ENCODE data around the gene KAT2A. TPM values are rescaled to one million over a fixed set of nuclear protein-coding genes. Genes with fewer than 3 reads are reported as not detected.

The KAT2A gene
- total RNA-seq, 1 donor from 2014 or later, result 45.3 TPM

DNA sequence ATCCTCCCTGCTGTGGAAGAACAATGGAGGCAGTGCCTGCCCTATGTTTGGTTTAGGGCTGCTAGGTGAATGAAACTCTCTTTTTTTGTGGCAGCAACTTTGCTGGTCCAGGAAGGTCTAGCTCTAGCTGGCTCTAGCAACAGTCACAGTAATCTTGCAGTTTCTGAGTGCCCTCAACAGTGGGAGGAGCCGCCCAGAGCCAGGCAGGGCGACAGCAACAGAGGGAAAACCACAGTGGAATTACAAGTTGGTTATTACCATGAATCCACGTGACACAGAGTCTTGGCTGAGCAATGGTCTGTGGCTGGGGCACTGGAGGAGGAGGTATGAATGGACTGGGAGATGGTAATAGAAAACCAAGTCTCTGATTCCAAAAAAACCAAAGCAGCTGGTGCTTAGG, 11.8 kb upstream of the KAT2A start:
- H3K27ac ChIP-seq, result peak overlapping the region; percentile 80
- ATAC-seq, result peak; percentile 86
- no peak for TF ChIP-seq CTCF (IDR thresholded peaks at IDR 0.05)
- peaks cover 33% of the 10 kb centered on the region for H3K36me3 ChIP-seq
- no peaks in the 10 kb centered on the region for H3K27me3 ChIP-seq
- DNase-seq, result peak; percentile 89
- H3K4me1 ChIP-seq, result peaks cover 87% of the 10 kb centered on the region
- H3K9me3 ChIP-seq, result no peaks in the 10 kb centered on the region
- H3K4me3 ChIP-seq, result no peak overlapping the region
- intact Hi-C loops (cut with DNase I), result no loop called here

DNA sequence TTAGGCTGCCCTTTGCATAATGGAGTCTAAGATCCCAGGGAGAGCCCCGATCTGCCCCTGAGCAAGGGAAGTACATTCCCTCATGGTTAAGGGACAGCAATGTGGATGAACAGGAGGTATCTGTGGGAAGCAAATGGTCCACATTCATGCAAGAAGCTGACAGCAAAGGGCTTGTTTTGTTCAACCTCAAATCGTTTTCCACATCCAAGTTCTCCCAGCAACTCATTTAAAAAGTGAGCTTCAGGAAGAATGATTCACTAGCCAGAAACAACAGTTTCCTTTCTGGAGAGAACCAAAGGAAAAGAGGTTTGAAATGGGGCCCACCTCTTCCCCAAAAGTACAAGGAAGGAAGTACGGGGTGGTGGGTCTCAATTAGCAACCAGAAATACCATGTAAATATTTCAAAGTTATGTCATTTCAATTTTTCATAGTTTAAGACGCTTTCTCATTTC, 10.8 kb upstream of the KAT2A start:
- peak overlapping the region; percentile 80 for H3K27ac ChIP-seq
- intact Hi-C loops (cut with DNase I), result no loop called here
- no peak overlapping the region for H3K4me3 ChIP-seq
- H3K9me3 ChIP-seq, result no peaks in the 10 kb centered on the region
- H3K4me1 ChIP-seq, result peaks cover 81% of the 10 kb centered on the region
- no peaks in the 10 kb centered on the region for H3K27me3 ChIP-seq
- TF ChIP-seq CTCF (IDR thresholded peaks at IDR 0.05), result no peak
- ATAC-seq (no peak), DNase-seq (no peak)
- peaks cover 42% of the 10 kb centered on the region for H3K36me3 ChIP-seq

- intact Hi-C loops (cut with DNase I), result no loop called here
- H3K27ac ChIP-seq, result peak overlapping the region; percentile 80
- ATAC-seq (no peak), DNase-seq (no peak)
- peaks cover 73% of the 10 kb centered on the region for H3K4me1 ChIP-seq
- H3K4me3 ChIP-seq, result no peak overlapping the region
- H3K36me3 ChIP-seq, result peaks cover 50% of the 10 kb centered on the region
- H3K27me3 ChIP-seq, result no peaks in the 10 kb centered on the region
- no peaks in the 10 kb centered on the region for H3K9me3 ChIP-seq
- TF ChIP-seq CTCF (IDR thresholded peaks at IDR 0.05), result no peak
Observed at GRCh38 chr17:42131232-42131631, 10.1 kb upstream of the KAT2A start.

DNA sequence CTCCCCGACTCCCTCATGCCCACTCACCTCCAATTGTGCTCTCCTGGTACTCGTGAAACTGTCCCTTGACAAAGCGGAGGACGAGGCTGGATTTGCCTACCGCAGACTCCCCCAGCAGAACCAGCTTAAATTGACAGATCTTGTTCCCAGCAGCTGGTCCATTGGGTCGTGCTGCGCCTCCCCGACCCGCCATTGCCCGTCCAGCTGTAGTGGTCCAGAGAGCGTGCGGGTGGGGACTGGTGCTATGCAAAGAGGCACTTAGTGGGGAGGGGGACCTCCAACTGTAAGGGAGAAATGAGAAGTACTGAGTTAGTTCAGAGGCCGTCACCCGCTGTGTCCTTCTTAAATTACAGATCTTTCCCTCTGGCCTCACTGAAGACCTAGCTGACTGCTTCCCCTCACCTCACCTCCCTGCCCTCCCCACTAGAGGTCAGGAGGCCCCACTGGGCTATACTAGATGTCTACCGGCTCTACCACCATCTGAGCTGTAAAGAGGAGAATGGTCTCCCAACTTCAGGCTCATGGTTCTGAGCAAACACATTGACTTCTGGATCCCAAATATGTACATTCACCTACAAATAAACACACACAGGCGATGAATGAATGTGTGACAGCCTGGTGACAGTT, 9.3 kb upstream of the KAT2A start:
- no peak for ATAC-seq
- Histone ChIP-seq H3K9me3 (no peaks in the 10 kb centered on the region), H3K27me3 (no peaks in the 10 kb centered on the region), H3K4me3 (no peak overlapping the region), H3K4me1 (peaks cover 65% of the 10 kb centered on the region), H3K36me3 (peaks cover 56% of the 10 kb centered on the region), H3K27ac (peak overlapping the region; percentile 80)
- TF ChIP-seq CTCF (IDR thresholded peaks at IDR 0.05), result peak; percentile 19
- intact Hi-C loops (cut with DNase I), result no loop called here
- no peak for DNase-seq

- Histone ChIP-seq H3K36me3 (peaks cover 55% of the 10 kb centered on the region), H3K4me3 (no peak overlapping the region)
- intact Hi-C loops (cut with DNase I), result no loop called here
Observed at GRCh38 chr17:42129109-42129837, 8.1 kb upstream of the KAT2A start.

More at GRCh38 chr17:42129109-42129837, 8.1 kb upstream of the KAT2A start:
- no peaks in the 10 kb centered on the region for H3K9me3 ChIP-seq
- TF ChIP-seq CTCF (IDR thresholded peaks at IDR 0.05), result no peak
- ATAC-seq (peak; percentile 30), DNase-seq (no peak)
- peak overlapping the region; percentile 80 for H3K27ac ChIP-seq
- no peaks in the 10 kb centered on the region for H3K27me3 ChIP-seq
- peaks cover 54% of the 10 kb centered on the region for H3K4me1 ChIP-seq
